ENCODE results near the gene WHRN.

The WHRN gene

GRCh38 chr9:114470121-114470520 lies 35.2 kb downstream of the WHRN start:
- ChIA-PET POLR2A (no interaction called here), CTCF (interaction anchor here (1.1 kb wide), 1 partner anchor 19 kb away, joined by 3 read pairs; no protein-coding TSS in a partner anchor)
- DNase-seq (ENCODE audit: low read depth, low spot score) = no peak
- H3K4me3 ChIP-seq (ENCODE audit: low read depth, low read length) = no peak overlapping the region
- TF ChIP-seq CTCF (IDR thresholded peaks at IDR 0.05; ENCODE audit: insufficient read depth, low read length, missing control alignments) = no peak

DNA sequence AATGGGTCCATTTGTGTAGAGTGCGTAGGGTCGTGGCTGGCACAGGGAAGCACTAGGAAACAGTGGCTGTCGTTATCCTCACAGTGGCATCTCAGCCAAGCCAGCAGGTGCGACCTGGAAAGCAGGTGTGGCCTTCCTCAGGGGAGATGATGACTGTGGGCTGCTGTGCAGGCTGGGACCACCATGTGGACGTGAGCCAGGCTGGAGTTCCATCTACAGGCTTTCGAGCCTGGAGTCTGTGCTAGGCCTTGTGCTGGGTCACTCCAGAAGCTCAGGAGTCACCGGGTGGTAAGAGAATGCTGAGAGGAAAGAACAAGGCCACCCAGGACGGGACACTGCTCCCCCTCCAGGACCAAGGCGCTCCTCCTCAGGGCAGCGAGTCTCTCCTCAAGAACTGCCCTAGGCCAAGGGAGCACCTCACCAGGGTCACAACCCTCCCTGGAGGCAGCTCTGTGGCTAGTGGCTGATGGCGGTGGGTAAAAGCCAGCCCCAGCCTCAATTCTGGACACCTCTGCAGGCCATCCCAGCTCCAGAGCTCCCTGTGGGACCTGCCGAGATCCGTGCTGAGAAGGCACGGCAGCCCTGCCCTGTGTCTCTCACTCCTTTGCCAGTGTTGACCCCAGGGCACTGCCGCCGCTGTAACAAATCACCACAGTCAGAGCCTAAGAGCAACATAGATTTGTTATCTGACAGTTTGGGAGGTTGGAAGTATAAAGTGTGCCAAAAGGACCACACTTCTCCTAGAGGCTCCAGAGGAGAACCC lies 36.0 kb downstream of the WHRN start:
- POLR2A ChIA-PET = no interaction called here
- no peak for TF ChIP-seq CTCF (IDR thresholded peaks at IDR 0.05; ENCODE audit: insufficient read depth, low read length, missing control alignments)

DNA sequence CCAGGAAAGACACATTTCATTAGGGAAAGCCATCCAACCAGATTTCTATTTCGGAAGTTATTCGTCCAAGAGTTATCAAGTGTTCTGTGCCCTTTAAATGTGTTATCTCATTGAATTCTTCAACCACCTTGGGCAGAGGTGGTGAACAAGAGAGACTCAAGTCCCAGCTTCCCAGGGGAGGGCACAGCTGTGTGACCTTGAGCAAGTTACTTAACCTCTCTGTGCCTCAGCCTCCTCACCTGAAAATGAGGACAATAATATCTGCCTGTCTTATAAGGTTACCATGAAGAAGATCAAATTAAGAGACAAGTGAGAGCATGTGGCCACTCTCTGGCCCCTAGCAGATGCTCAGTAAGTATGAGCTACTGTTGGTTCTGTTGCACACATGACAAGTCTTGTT lies 37.4 kb downstream of the WHRN start:
- no peak for TF ChIP-seq CTCF (IDR thresholded peaks at IDR 0.05; ENCODE audit: insufficient read depth, low read length, missing control alignments)
- no peak overlapping the region for H3K4me3 ChIP-seq (ENCODE audit: low read depth, low read length)
- DNase-seq (ENCODE audit: low read depth, low spot score) = no peak
- ChIA-PET POLR2A (no interaction called here), CTCF (interaction anchor here (0.9 to 1.3 kb wide), 2 partner anchors 17 to 32 kb away, joined by 3 to 4 read pairs; no protein-coding TSS in a partner anchor)

More for the DNA sequence above, 36.0 kb downstream of the WHRN start:
- CTCF ChIA-PET = interaction anchor here (0.8 to 1.1 kb wide), 2 partner anchors 18 to 19 kb away, joined by 3 read pairs; no protein-coding TSS in a partner anchor
- H3K4me3 ChIP-seq (ENCODE audit: low read depth, low read length) = no peak overlapping the region
- no peak for DNase-seq (ENCODE audit: low read depth, low spot score)

- TF ChIP-seq CTCF (IDR thresholded peaks at IDR 0.05; ENCODE audit: insufficient read depth, low read length, missing control alignments) = no peak
- H3K4me3 ChIP-seq (ENCODE audit: low read depth, low read length) = no peak overlapping the region
- POLR2A ChIA-PET = no interaction called here
- no peak for DNase-seq (ENCODE audit: low read depth, low spot score)
- CTCF ChIA-PET = interaction anchor here (0.9 kb wide), 1 partner anchor 18 kb away, joined by 4 read pairs; no protein-coding TSS in a partner anchor
These were observed 38.0 kb downstream of the WHRN start for GRCh38 chr9:114467226-114467750.

- ChIA-PET POLR2A (no interaction called here), CTCF (interaction anchor here (1.4 kb wide), 1 partner anchor 31 kb away, joined by 4 read pairs; no protein-coding TSS in a partner anchor)
- TF ChIP-seq CTCF (IDR thresholded peaks at IDR 0.05; ENCODE audit: insufficient read depth, low read length, missing control alignments) = no peak
- no peak overlapping the region for H3K4me3 ChIP-seq (ENCODE audit: low read depth, low read length)
- DNase-seq (ENCODE audit: low read depth, low spot score) = no peak
These were observed 39.1 kb downstream of the WHRN start for GRCh38 chr9:114465906-114466900.

Measured in AG04449 (cell line).